ENCODE data around the gene PAFAH2. TPM values are rescaled to one million over a fixed set of nuclear protein-coding genes. Genes with fewer than 3 reads are reported as not detected.
A peak's percentile ranks its signal among the peaks of the same experiment; 100 is the strongest.

Gene PAFAH2
- total RNA-seq, 1 experiment from 2014 or later: 12.8 TPM

DNA sequence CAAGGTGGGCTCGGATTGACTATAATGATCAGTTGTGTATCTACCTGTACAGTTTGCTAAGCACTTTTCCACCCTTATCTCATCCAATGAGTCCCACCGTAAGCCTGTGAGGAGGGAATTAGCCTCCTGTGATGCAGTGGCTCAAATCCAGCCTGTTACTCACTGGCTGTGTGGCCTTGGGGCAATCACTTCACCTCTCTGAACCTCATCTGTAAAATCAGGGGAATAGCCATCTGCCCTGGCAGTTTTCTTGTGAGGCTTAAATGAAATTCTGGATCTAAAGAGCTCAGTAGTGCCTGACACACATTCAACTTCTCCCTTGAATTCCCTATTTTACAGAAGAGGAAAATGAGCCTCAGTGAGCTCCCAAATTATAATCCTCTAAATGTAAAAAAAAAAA, 16.3 kb upstream of the PAFAH2 start:
- H3K27me3 Mint-ChIP-seq (ENCODE audit: insufficient read depth, unreplicated experiment): no peaks in the 10 kb centered on the region
- DNase-seq (ENCODE audit: unreplicated experiment): no peak
- intact Hi-C loops (cut with micrococcal nuclease): no loop called here
- TF ChIP-seq, protein P1, sequence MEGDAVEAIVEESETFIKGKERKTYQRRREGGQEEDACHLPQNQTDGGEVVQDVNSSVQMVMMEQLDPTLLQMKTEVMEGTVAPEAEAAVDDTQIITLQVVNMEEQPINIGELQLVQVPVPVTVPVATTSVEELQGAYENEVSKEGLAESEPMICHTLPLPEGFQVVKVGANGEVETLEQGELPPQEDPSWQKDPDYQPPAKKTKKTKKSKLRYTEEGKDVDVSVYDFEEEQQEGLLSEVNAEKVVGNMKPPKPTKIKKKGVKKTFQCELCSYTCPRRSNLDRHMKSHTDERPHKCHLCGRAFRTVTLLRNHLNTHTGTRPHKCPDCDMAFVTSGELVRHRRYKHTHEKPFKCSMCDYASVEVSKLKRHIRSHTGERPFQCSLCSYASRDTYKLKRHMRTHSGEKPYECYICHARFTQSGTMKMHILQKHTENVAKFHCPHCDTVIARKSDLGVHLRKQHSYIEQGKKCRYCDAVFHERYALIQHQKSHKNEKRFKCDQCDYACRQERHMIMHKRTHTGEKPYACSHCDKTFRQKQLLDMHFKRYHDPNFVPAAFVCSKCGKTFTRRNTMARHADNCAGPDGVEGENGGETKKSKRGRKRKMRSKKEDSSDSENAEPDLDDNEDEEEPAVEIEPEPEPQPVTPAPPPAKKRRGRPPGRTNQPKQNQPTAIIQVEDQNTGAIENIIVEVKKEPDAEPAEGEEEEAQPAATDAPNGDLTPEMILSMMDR (IDR thresholded peaks at IDR 0.05; ENCODE audit: unreplicated experiment): no peak
- H3K4me1 Mint-ChIP-seq (ENCODE audit: insufficient read depth, unreplicated experiment): no peaks in the 10 kb centered on the region
- H3K27ac Mint-ChIP-seq (ENCODE audit: low read depth, unreplicated experiment): no peak overlapping the region
- no TSS peak for BruUV-seq (replicated peaks)
- H3K4me3 Mint-ChIP-seq (ENCODE audit: unreplicated experiment): no peak overlapping the region
- CTCF ChIA-PET: interaction anchor here (0.6 to 1.0 kb wide), 3 partner anchors 9 to 118 kb away, joined by 3 to 4 read pairs (median 3); no protein-coding TSS in a partner anchor
- H3K9me3 Mint-ChIP-seq (ENCODE audit: unreplicated experiment): no peaks in the 10 kb centered on the region
- H3K36me3 Mint-ChIP-seq (ENCODE audit: insufficient read depth, unreplicated experiment): no peaks in the 10 kb centered on the region
- POLR2A ChIA-PET: interaction anchor here (0.6 kb wide), 1 partner anchor 22 kb away, joined by 3 read pairs; no protein-coding TSS in a partner anchor

DNA sequence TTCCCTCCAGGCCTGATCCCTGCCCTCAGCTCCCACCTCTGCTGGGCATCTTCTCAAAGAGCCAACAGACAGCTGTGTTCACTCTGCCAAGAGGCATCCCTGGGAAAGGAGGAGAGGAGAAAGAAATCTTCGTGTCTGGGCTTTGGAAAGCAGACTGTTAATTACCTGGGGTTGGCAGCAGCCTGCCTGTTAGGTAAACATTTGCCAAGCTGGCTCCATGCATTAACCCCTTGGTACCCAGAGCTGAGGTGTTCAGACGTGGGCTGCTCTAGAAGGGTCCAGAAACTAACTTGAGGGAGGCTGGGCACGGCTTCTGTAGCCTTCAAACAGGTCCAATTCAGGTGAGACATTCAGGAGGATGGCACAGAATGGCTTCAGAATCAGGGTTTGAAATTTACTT, 15.0 kb upstream of the PAFAH2 start:
- no peak for DNase-seq (ENCODE audit: unreplicated experiment)
- Mint-ChIP-seq H3K27me3 (ENCODE audit: insufficient read depth, unreplicated experiment) (no peaks in the 10 kb centered on the region), H3K4me1 (ENCODE audit: insufficient read depth, unreplicated experiment) (no peaks in the 10 kb centered on the region), H3K4me3 (ENCODE audit: unreplicated experiment) (no peak overlapping the region), H3K27ac (ENCODE audit: low read depth, unreplicated experiment) (no peak overlapping the region), H3K36me3 (ENCODE audit: insufficient read depth, unreplicated experiment) (no peaks in the 10 kb centered on the region), H3K9me3 (ENCODE audit: unreplicated experiment) (no peaks in the 10 kb centered on the region)
- ChIA-PET CTCF (no interaction called here), POLR2A (interaction anchor here (0.7 kb wide), 1 partner anchor 52 kb away, joined by 3 read pairs; no protein-coding TSS in a partner anchor)
- TF ChIP-seq, protein P1 (IDR thresholded peaks at IDR 0.05; ENCODE audit: unreplicated experiment): no peak
- intact Hi-C loops (cut with micrococcal nuclease): no loop called here
- BruUV-seq (replicated peaks): no TSS peak

DNA sequence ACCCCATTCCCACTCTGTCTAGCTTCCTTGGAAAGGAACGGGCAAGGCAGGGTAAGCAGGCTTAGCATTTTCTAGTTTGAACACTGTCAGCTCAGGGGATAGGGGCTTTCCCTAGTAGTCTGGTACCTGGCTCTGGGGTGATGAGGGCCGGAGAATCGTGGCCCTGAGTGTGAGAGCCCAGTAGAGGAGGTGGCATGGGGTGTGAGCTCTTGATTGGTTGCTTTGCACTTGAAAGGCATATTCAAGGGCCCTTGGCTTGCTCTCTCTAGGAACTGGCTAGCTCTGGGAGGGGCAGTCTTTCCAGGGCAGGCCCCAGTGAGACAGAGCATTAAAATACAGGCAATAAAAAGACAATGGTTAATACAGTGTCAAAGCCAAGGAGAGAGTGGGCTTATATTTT, 13.0 kb upstream of the PAFAH2 start:
- no peaks in the 10 kb centered on the region for H3K36me3 Mint-ChIP-seq (ENCODE audit: insufficient read depth, unreplicated experiment)
- H3K4me3 Mint-ChIP-seq (ENCODE audit: unreplicated experiment): no peak overlapping the region
- ChIA-PET CTCF (interaction anchor here (0.6 to 1.2 kb wide), 4 partner anchors 13 to 304 kb away, joined by 3 read pairs; partner anchors contain the start of gene PAFAH2), POLR2A (no interaction called here)
- intact Hi-C loops (cut with micrococcal nuclease): no loop called here
- TF ChIP-seq, protein P1 (IDR thresholded peaks at IDR 0.05; ENCODE audit: unreplicated experiment): no peak
- no peaks in the 10 kb centered on the region for H3K27me3 Mint-ChIP-seq (ENCODE audit: insufficient read depth, unreplicated experiment)
- no TSS peak for BruUV-seq (replicated peaks)
- no peaks in the 10 kb centered on the region for H3K9me3 Mint-ChIP-seq (ENCODE audit: unreplicated experiment)
- H3K4me1 Mint-ChIP-seq (ENCODE audit: insufficient read depth, unreplicated experiment): no peaks in the 10 kb centered on the region
- H3K27ac Mint-ChIP-seq (ENCODE audit: low read depth, unreplicated experiment): no peak overlapping the region
- DNase-seq (ENCODE audit: unreplicated experiment): no peak

DNA sequence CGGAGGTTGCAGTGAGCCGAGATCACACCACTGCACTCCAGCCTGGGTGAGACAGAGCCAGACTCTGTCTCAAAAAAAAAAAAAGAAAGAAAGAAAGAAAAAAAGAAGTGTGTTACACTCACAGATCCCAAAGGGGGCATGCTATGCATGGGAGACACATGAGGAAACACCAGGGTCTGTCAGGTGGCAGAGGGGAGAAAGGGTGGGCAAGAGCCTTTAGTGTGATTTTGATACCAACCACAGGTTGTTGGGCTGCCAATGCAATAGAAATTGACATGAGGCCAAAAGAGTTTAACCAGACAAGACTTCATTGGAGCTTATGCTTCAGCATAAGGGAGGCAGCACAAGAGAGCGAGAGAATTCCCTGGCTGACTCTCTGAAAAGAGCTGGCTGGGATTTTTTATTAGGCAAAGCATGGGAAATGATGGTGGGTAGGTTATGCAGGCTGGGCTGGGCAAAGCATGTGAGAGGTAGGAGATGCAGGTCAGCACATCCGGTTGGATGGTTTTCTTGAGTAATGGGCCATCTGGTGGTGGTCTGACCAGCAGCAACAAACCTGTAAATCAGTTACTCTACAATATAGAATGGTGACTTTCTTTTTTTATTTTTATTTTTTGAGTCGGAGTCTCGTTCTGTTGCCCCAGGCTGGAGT, 12.1 kb upstream of the PAFAH2 start:
- Mint-ChIP-seq H3K9me3 (ENCODE audit: unreplicated experiment) (no peaks in the 10 kb centered on the region), H3K27me3 (ENCODE audit: insufficient read depth, unreplicated experiment) (no peaks in the 10 kb centered on the region), H3K27ac (ENCODE audit: low read depth, unreplicated experiment) (no peak overlapping the region), H3K4me3 (ENCODE audit: unreplicated experiment) (no peak overlapping the region), H3K36me3 (ENCODE audit: insufficient read depth, unreplicated experiment) (no peaks in the 10 kb centered on the region), H3K4me1 (ENCODE audit: insufficient read depth, unreplicated experiment) (no peaks in the 10 kb centered on the region)
- intact Hi-C loops (cut with micrococcal nuclease): no loop called here
- peak; percentile 14 for DNase-seq (ENCODE audit: unreplicated experiment)
- POLR2A ChIA-PET: no interaction called here
- CTCF ChIA-PET: interaction anchor here (0.6 to 1.2 kb wide), 4 partner anchors 12 to 305 kb away, joined by 3 read pairs; partner anchors contain the start of gene PAFAH2
- TF ChIP-seq, protein P1 (IDR thresholded peaks at IDR 0.05; ENCODE audit: unreplicated experiment): no peak
- BruUV-seq (replicated peaks): no TSS peak

Data from MCF 10A (cell line).